ENCODE measurements around the gene SMYD4. TPM values are rescaled to one million over a fixed set of nuclear protein-coding genes. Genes with fewer than 3 reads are reported as not detected.
"Not testable (repeated sequence)": the region's sequence is repeated elsewhere in the genome, so short reads cannot be mapped to it uniquely, and the experiment has no call there.

SMYD4 gene, protein sequence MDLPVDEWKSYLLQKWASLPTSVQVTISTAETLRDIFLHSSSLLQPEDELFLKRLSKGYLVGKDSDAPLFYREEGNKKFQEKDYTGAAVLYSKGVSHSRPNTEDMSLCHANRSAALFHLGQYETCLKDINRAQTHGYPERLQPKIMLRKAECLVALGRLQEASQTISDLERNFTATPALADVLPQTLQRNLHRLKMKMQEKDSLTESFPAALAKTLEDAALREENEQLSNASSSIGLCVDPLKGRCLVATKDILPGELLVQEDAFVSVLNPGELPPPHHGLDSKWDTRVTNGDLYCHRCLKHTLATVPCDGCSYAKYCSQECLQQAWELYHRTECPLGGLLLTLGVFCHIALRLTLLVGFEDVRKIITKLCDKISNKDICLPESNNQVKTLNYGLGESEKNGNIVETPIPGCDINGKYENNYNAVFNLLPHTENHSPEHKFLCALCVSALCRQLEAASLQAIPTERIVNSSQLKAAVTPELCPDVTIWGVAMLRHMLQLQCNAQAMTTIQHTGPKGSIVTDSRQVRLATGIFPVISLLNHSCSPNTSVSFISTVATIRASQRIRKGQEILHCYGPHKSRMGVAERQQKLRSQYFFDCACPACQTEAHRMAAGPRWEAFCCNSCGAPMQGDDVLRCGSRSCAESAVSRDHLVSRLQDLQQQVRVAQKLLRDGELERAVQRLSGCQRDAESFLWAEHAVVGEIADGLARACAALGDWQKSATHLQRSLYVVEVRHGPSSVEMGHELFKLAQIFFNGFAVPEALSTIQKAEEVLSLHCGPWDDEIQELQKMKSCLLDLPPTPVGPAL
- total RNA-seq (2014; rRNA removed) = 10.6 and 13.3 TPM in 2 replicates
- polyA plus RNA-seq (2012) = 7.3 TPM

DNA sequence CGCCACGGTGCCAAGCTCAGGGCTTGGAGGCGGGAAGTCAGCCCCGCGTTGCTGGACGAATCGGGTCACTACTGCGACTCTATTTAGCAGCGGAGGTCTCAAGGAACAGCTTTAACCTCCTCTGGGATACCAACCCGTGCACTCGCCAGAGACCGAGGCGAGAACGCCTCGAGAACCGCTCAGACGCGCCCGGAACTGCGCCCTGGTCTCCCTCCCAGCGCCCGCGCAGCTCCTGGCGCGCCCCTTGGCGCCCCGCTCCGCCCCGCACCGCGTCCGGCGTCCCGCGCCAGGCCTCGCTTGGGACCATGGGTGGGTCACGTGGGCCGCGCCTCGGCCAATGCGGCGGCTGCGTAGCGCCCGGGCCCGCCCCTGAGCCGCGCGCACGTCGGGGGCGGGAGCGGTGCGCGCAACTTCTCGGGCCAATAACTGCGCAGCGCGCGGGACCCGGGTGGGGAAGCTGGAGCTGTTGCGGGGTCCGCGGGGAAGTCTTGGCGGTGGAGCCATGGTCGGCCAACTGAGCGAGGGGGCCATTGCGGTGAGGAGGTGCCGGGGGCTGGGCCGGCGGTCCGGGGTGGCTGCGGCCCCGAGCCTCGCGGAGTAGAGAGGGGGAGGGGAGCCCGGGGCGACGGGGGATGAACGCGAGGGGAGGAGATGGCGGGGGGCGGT lies at the start of gene SMYD4, which contains the start of gene RPA1:
SMYD4 (minus strand) TSS at position 311 of the 666 bp plus-strand sequence. CDS start 1,908 bp downstream, outside the sequence.
RPA1 (plus strand) TSS at position 414 of the 666 bp plus-strand sequence; CDS start at position 503, 89 bp downstream.
- DNase-seq (ENCODE audit: low read depth) = peak; percentile 81

DNA sequence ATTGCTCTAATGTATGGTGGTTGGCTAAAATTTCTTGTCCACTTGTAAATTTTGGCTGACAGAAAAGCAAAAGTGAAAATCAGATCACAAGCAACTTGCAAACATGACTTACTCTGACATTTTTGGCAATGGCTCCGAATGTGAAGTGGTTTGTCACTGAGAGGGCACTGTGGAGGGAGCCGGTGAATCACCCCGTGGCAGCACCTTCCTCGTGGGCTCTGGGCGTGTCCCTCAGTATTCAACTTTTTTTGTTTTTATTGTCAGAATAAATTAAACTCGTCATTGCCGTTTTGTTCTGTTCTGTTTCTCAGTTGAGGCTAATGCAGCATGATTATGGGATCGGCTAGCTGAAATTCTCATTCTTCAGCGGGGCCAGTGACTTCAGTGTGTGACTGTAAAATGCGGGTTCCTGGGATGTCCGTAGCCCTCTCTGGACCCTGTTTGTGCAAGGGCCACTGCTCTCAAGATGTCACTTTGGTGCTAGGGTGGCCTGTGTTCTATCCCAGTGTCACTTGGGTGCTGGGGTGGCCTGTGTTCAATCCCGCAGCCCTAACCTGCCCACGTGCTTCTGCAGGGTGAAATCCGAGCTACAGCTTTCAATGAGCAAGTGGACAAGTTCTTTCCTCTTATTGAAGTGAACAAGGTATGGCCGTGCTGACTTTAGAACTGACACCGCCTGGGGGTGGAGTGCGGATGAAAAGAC lies 48.9 kb upstream of the SMYD4 start:
- no peak for DNase-seq (ENCODE audit: low read depth)

DNA sequence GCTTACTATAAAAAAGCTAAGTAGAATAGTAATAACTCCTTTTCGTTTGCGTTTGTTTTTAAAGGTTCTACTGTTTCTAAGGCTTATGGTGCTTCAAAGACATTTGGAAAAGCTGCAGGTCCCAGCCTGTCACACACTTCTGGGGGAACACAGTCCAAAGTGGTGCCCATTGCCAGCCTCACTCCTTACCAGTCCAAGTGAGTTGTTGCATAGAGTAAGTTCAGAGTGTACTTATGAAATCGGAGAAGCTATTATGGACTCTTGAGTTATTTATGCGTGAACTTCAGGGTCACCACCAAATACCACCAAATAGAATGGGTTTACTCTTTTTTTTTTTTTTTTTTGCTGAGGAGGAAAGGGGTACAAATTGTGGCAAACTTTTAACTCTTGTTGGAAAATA lies 45.9 kb upstream of the SMYD4 start:
- no peak for DNase-seq (ENCODE audit: low read depth)

DNA sequence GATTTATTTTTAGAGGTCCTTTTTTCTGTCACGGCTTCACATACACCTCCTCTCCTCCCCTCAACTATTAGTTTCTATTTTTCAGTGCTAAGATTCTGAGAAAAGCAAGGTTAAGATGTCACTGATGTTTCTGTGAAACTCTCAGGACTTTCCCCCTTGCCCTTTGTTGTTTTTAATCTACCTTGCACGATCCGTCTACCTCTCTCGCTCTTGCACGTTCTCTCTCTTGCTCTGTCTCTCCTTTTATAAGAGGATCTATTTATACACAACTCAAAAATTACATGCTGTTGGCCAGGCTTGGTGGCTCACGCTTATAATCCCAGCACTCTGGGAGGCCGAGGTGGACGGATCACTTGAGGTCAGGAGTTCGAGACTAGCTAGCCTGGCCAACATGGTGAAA lies 43.7 kb upstream of the SMYD4 start:
- DNase-seq (ENCODE audit: low read depth) = no peak

DNA sequence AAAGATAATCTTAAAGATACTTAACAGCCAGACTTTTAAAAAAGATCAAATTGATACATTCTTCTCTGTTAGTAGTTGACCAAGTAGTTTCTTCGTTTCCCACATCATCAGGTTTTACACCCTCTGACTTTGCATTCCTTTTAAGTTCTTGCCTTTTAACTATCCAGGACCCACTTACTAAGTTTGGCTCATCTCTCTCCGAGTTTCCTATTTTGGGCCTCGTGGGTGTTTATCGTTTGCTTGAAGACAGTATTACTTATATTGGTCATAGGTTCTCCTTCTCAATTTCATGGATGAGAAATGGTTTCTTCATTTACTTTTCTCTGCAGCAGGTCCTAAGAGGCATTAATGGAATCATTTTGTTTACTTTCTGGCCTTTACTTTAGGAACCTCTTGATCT lies 43.3 kb upstream of the SMYD4 start:
- no peak for DNase-seq (ENCODE audit: low read depth)

DNA sequence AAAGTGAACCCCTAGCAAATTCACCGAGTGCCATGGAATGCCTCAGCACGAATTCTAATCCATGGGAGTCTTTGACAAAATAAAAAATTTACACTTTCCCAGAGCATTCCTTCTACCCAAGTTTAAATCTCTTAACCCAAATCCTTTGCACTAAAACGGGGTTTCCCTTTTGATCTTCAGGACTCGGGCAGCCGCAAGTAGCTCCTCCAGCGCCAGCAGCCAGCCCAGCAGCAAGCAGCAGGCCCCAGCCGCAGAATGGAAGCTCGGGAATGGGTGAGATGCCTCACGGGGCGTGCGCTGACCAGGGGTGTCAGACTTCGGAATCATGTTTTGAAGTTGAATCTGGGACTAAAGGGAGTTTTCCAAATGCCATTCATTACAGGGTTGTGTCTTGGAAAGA lies 42.6 kb upstream of the SMYD4 start:
- no peak for DNase-seq (ENCODE audit: low read depth)

DNA sequence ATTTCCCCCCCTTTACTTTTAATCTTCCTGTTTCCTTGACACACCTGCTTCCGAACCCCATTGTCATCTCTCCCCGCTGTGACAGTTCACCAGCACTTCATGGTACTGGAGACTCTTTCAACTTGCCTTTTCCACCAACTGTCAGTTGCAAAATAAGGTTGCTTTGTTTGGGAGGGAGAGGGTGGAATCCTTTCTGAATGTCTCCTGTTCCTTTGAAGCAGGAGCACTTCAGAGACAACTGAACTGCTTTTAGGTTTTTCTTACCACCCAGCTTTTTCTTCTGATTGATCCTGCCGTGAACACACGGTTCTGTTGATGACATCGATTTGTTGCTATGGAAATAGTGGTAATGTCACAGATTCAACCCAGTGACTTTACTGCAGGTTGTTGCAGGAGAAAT lies 42.1 kb upstream of the SMYD4 start:
- no peak for DNase-seq (ENCODE audit: low read depth)

DNA sequence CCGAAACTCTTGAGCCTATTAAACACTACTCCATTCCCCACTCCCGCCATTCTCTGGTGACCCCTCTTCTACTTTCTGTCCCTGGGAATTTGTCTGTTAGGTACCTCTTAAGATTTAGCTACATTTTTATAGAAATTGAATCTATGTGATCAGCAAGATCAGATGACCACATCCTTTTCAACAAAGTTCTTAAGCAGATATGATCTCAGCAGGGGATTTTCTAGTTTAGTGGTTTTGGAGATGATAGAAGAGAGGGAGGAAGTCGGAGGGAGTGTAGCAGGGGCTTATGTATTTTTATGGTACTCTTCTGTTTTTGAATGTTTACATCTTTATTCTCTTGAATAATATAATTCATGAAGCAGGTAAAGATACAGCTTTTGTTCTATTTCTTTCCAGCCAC lies 40.9 kb upstream of the SMYD4 start:
- no peak for DNase-seq (ENCODE audit: low read depth)

DNA sequence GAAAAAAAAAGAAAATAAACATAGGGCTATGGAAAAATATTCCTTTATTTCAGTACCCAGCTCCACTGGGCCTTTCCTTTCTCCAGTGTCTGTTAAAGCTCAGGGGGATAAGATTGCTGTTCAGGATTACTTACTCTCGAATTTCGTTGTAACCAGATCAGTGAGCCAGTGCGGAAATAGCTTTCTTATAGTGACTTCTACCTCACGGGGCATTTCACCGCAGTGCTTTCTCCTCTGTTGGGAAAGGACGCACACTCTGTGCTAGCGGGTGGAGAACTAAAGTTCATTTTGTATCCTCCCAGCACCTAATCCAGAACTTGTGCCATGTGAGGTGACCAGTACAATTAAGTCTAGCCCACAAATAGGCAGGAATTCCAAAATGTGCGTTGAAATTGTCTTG lies 38.4 kb upstream of the SMYD4 start:
- DNase-seq (ENCODE audit: low read depth) = no peak

DNA sequence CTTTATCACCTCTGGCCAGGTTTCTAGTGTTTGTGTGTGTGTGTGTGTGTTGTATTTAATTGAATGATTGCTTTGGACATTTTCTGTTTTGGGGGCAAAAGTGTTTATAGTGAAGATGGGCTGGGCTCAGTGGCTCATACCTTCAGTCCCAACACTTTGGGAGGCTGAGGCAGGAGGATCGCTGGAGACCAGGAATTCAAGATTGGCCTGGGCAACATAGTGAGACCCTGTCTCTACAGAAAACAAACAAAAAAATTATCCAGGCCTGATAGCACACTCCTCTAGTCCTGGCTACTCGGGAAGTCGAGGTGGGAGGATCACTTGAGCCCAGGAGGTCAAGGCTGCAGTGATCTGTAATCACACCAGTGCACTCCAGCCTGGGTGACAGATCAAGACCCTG lies 37.6 kb upstream of the SMYD4 start:
- no peak for DNase-seq (ENCODE audit: low read depth)

DNA sequence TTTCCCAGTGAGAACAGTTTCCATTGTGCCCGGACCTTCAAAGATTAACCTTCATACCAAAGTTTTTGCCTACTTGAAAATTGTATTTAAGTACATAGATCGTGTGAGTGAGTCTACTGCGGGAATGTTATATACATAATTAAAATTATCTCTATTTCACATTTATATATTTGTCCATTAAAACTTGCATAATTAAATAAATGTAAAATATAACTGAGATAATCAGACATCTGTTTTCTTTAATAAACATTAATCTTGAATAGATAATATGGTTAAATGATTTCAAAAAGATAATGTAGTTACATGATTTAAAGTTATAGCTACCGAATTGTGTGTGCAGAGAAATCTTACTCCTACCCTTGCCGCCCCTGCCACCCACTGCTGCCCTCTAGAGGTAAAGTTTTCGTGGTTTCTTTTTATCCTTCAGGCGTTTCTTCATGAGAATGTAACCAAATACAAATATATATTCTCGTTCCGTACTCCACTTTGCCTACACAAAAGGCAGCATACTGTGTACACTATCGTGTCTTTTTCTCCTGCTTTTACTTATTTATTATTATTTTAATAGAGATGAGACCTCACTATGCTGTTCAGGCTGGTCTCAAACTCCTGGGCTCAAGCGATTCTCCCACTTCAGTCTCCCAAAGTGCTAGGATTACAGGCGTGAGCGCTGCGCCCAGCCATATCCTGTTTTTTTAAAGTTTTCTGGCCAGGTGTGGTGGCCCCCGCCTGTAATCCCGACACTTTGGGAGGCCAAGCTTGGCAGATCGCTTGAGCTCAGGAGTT lies 35.7 kb upstream of the SMYD4 start:
- peak; percentile 35 for DNase-seq (ENCODE audit: low read depth)

DNA sequence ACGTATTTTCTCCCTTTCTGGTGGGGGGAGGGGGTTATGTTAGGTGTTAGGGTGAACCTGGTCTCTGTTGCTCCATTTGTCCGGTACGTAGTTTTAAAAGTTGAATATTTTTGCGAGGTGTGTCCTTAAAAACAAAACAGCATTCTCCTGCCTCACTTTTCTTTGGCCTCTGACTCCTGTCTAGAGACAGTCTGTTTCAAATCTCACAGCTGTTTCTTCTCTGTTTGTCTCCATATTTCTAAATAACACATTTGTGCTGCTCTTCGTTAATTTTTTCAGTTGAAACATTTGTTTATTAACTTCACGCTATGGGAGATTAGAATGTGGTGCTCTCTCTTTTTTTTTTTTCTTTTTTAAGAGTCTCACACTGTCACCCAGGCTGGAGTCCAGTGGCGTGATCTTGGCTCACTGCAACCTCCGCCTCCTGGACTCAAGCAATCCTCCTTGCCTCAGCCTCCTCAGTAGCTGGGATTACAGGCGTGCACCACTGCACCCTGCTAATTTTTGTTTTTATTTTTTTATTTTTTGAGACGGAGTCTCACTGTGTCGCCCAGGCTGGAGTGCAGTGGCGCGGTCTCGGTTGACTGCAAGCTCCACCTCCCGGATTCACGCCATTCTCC lies 31.8 kb upstream of the SMYD4 start:
- DNase-seq (ENCODE audit: low read depth) = no peak

DNA sequence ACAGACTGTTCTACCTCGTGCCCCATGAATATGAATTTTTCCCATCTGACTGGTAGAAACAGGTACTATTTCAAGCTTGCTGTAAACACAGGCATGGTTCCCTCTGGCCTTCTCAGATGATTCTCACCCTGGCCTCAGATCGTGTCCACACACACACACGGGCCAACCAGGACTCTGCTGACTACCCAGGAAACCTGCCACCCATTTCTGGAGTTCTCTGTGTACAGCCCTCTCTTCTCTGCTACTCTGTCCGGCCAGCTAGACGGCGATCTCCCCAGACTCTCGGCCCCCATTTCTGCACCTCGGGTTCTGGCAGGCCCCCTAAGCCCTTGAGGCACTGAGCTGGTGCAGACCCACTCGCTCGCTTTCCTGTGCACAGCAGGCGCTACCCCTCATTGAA lies 31.3 kb upstream of the SMYD4 start:
- DNase-seq (ENCODE audit: low read depth) = no peak

DNA sequence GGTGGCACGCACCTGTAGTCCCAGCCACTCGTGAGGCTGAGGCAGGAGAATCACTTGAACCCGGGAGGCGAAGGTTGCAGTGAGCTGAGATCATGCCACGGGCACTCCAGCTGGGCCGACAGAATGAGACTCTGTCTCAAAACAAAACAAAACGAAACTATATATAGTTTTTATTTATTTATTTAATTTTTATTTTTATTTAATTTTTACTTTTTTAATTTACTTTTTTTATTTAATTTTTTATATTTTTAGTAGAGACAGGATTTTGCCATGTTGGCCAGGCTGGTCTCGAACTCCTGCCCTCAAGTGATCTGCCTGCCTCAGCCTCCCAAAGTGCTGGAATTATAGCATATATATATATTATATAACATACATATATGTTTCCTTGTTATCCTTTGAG lies 26.8 kb upstream of the SMYD4 start:
- DNase-seq (ENCODE audit: low read depth) = not testable (repeated sequence)

DNA sequence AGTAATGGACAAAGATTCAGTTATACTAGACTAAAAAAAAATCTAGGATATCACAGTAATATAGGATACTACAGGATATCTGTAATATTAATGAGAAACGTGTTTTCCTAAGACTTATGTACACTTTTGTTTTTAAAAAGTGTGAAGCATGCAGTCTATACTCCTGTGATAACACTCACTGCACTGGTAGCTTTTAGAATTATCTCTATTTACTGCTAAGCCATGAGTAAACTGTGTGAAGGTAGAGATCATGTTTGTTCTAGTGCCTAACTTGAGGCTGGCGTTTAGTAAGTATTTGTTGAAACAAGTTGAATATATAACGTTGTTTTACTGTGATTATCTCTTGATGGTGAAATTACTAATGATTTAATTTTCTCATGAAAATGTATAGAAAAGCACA lies 24.0 kb upstream of the SMYD4 start:
- DNase-seq (ENCODE audit: low read depth) = no peak

DNA sequence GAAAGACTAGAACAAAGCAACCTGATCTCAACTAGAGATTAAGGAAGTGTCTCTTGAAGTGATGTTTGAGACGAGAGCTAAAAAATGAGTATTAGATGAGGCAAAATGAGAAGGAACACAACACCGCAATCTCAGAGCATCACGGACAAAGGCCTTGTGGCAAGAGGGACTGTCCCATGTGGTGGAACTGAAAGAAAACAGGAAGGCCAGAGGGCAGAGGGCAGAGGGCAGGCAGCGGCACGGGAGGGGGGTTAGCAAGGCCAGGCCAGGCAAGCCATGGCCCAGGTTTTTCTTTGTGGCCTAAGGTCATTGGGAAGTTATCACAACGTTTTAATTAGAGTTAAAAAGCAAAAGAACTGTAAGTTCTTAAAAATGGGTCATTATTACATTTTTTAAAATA lies 22.6 kb upstream of the SMYD4 start:
- DNase-seq (ENCODE audit: low read depth) = no peak

DNA sequence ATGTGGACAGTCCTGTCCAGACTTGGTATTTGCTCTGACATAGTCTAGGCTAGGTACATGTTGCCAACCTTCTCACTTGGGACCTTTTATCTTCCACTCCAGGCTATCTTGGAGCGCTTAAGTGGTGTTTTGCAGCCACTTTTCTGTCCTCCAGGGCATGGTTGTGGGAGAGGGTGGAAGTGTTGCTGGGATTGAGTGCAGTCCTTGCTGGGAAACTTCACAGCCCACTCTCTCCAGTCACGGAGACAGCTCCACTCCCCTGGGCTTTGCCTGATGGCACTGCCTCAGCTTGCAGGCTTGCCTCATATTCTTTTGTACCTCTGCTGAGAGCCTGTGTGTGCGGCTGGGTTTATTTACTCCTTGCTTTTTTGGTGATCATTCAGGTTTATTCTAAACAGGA lies 17.5 kb upstream of the SMYD4 start:
- DNase-seq (ENCODE audit: low read depth) = no peak

DNA sequence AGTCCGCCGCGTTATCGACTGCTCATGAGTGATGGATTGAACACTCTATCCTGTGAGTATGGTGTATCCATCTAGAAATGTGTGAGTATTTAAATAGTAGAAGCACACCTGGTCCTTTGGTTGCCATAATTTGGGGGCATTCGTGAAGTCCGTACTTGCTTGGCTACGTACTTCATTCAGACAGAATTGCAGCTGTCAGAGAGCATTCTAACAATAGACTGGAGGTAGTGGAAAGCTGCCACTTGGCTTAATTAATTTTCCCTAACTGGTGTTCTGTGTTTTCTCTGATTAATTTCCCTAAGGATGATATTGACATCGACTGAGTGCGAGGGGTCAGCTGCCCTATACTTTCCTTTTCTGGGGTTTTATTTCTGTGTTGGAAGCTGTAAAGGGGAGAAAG lies 14.2 kb upstream of the SMYD4 start:
- DNase-seq (ENCODE audit: low read depth) = no peak

DNA sequence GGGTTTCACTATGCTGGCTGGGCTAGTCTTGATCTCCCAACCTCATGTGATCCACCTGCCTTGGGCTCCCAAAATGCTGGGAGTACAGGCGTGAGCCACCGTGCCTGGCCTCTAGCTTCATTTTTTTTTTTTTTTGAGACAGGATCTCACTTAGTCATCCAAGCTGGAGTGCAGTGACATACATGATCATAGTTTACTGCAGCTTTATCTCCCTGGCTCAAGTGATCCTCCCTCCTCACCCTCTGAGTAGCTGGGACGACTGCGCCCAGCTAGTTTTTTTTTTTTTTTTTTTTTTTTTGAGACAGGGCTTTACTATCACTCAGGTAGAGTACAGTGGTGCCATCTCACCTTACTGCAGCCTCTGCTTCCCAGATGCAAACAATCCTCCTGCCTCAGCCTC lies 9.8 kb upstream of the SMYD4 start:
- no peak for DNase-seq (ENCODE audit: low read depth)

Data from LHCN-M2 (cell line).